SU-DHL-6 (cell line): Measurements from ENCODE around the gene IGFBP3.

Experiments used
- H2AFZ ChIP-seq: fragments of 200-600 bp; sonication (generic); 2 replicates; pipeline ENCODE4 v1.6.1; 2014; ENCODE audit warnings: low read depth, mild to moderate bottlenecking, moderate library complexity, mixed read lengths, antibody characterized with exemption, low read length; ENCODE audit not compliant: severe bottlenecking
- H3F3A ChIP-seq: fragments of 200-600 bp; shearing (Covaris generic); 2 replicates; pipeline ENCODE4 v1.6.0; 2016; ENCODE audit warnings: antibody characterized with exemption, mild to moderate bottlenecking; ENCODE audit not compliant: insufficient read depth
- H3K27ac ChIP-seq: fragments of 200-600 bp; sonication (generic); 2 replicates; pipeline ENCODE4 v1.5.1; 2016; ENCODE audit warnings: low read depth, mild to moderate bottlenecking, low read length, moderate library complexity, mixed read lengths
- H3K27me3 ChIP-seq: fragments of 200-600 bp; sonication (generic), shearing (Covaris generic); 2 replicates; pipeline ENCODE4 v1.6.0; 2014; ENCODE audit warnings: mild to moderate bottlenecking, low read length
- H3K36me3 ChIP-seq: fragments of 200-600 bp; sonication (generic); 2 replicates; pipeline ENCODE4 v1.6.1; 2014; ENCODE audit warnings: mild to moderate bottlenecking, low read length, mixed read lengths
- H3K4me2 ChIP-seq: fragments of 300-600, 200-600 bp; shearing (Covaris generic), sonication (generic); 2 replicates; pipeline ENCODE4 v1.6.0; 2014; ENCODE audit warnings: low read length, low read depth, mild to moderate bottlenecking; ENCODE audit not compliant: poor library complexity, severe bottlenecking
- H3K4me3 ChIP-seq: fragments of 200-600 bp; sonication (generic); 2 replicates; pipeline ENCODE4 v1.5.1; 2014; ENCODE audit warnings: antibody characterized with exemption, low read length, mild to moderate bottlenecking, mixed read lengths; ENCODE audit not compliant: insufficient read depth, poor library complexity, severe bottlenecking
- H3K79me2 ChIP-seq: fragments of 200-600 bp; sonication (generic); 2 replicates; pipeline ENCODE4 v1.6.1; 2014; ENCODE audit warnings: mild to moderate bottlenecking, low read length, moderate library complexity; ENCODE audit not compliant: insufficient read depth
- H3K9ac ChIP-seq: fragments of 200-600 bp; sonication (generic); 2 replicates; pipeline ENCODE4 v1.7.0; 2014; ENCODE audit warnings: mild to moderate bottlenecking, low read length
- H3K9me2 ChIP-seq: fragments of 200-600 bp; sonication (generic); replicated peaks from 2 replicates; pipeline ENCODE4 v1.6.1; 2014; ENCODE audit warnings: low read length; ENCODE audit not compliant: insufficient read depth
- H3K9me3 ChIP-seq: fragments of 200-600 bp; sonication (generic); 2 replicates; pipeline ENCODE4 v1.6.1; 2014; ENCODE audit warnings: low read length, mixed read lengths; ENCODE audit not compliant: insufficient read depth
- H4K20me1 ChIP-seq: fragments of 200-600 bp; sonication (generic); 2 replicates; pipeline ENCODE4 v1.6.1; 2014; ENCODE audit warnings: low read depth, mild to moderate bottlenecking, antibody characterized with exemption, low read length, moderate library complexity, mixed read lengths
- EZH2phosphoT487 ChIP-seq: fragments of 200-600 bp; sonication (generic), shearing (Covaris generic); conservative IDR thresholded peaks from 2 replicates; pipeline ENCODE4 v1.6.1; 2018; ENCODE audit warnings: mild to moderate bottlenecking, antibody characterized with exemption, low read length, moderate library complexity, mixed read lengths
- TF ChIP-seq, protein P1 (sequence below): fragments of 200-600 bp; sonication (generic); IDR thresholded peaks from one replicate; pipeline ENCODE4 v1.5.1; 2017; ENCODE audit warnings: antibody characterized with exemption, mild to moderate bottlenecking, low read length, moderate library complexity; ENCODE audit not compliant: insufficient read depth, poor library complexity, severe bottlenecking

IGFBP3 gene, protein sequence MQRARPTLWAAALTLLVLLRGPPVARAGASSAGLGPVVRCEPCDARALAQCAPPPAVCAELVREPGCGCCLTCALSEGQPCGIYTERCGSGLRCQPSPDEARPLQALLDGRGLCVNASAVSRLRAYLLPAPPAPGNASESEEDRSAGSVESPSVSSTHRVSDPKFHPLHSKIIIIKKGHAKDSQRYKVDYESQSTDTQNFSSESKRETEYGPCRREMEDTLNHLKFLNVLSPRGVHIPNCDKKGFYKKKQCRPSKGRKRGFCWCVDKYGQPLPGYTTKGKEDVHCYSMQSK

DNA sequence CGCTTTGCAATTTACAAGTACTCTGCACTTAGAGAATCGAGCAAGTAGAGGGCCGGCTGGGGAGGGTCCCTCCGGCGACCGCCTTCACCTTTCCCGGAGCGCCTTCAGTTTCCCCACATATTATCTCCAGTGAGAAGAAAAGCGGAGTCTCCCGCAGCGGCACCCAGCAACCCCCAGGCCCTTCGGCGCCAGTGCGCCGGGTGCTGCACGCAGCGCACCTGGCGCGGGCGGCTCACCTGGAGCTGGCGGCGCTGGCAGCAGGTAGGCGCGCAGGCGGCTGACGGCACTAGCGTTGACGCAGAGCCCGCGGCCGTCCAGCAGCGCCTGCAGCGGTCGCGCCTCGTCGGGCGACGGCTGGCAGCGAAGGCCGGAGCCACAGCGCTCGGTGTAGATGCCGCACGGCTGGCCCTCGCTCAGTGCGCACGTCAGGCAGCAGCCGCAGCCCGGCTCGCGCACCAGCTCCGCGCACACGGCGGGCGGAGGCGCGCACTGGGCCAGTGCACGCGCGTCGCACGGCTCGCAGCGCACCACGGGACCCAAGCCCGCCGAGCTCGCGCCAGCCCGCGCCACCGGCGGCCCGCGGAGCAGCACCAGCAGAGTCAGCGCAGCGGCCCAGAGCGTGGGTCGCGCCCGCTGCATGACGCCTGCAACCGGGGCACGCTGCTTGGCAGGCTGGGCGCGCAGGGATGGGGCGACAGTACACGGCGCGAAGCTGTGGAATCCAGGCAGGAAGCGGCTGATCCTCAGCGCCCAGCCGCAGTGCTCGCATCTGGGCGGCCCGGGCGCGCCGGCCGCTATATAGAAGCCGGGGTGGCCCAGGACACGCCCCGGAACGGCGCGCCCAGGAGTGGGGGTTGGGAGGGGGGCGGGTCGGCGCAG, at the start of gene IGFBP3:
TSS of gene IGFBP3 (minus strand) at position 771 of the 879 bp plus-strand sequence. CDS start at position 639, 132 bp downstream.
- Histone ChIP-seq H3F3A (no peaks in the 10 kb centered on the region), H3K4me3 (no peak within 1 kb of the TSS), H3K9ac (no peak within 1 kb of the TSS), H3K4me2 (no peak within 1 kb of the TSS), H3K9me3 (no peaks in the 10 kb centered on the region), H3K79me2 (no peaks in the 10 kb centered on the region), H4K20me1 (no peaks in the 10 kb centered on the region), H3K36me3 (no peaks in the 10 kb centered on the region), H3K27ac (no peak within 1 kb of the TSS), H3K27me3 (no peaks in the 10 kb centered on the region), H3K9me2 (no peaks in the 10 kb centered on the region), H2AFZ (no peak within 1 kb of the TSS)
- TF ChIP-seq, protein P1, sequence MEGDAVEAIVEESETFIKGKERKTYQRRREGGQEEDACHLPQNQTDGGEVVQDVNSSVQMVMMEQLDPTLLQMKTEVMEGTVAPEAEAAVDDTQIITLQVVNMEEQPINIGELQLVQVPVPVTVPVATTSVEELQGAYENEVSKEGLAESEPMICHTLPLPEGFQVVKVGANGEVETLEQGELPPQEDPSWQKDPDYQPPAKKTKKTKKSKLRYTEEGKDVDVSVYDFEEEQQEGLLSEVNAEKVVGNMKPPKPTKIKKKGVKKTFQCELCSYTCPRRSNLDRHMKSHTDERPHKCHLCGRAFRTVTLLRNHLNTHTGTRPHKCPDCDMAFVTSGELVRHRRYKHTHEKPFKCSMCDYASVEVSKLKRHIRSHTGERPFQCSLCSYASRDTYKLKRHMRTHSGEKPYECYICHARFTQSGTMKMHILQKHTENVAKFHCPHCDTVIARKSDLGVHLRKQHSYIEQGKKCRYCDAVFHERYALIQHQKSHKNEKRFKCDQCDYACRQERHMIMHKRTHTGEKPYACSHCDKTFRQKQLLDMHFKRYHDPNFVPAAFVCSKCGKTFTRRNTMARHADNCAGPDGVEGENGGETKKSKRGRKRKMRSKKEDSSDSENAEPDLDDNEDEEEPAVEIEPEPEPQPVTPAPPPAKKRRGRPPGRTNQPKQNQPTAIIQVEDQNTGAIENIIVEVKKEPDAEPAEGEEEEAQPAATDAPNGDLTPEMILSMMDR = no peak
- TF ChIP-seq EZH2phosphoT487 = no peak

DNA sequence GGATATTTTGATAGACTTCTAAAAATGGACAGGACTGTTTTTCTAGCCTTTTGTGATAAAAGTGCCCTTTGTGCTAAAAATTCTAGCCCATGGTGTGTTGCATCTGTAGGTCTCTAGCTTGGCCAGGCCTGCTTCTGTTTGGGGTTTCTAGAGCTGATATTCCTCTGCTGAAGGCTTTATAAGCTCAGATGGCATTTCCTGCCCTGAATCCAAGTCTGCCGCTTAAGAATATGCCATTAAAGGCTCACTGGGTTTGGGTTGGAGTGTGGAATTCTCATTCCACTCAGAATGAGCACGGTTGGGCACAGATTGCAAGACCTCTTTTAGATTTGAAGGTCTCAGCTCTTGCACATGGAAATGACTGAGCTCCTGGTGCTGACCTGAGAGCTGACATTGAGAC, 49.4 kb upstream of the IGFBP3 start:
- Histone ChIP-seq H3K79me2 (no peaks in the 10 kb centered on the region), H3K36me3 (no peaks in the 10 kb centered on the region), H3K4me3 (no peak overlapping the region), H2AFZ (no peak overlapping the region), H3K4me2 (no peak overlapping the region), H3K27me3 (no peaks in the 10 kb centered on the region), H3F3A (no peaks in the 10 kb centered on the region), H4K20me1 (no peaks in the 10 kb centered on the region), H3K9me3 (no peaks in the 10 kb centered on the region), H3K9ac (no peak overlapping the region), H3K9me2 (no peaks in the 10 kb centered on the region), H3K27ac (no peak overlapping the region)
- TF ChIP-seq, protein P1 = no peak
- no peak for TF ChIP-seq EZH2phosphoT487

DNA sequence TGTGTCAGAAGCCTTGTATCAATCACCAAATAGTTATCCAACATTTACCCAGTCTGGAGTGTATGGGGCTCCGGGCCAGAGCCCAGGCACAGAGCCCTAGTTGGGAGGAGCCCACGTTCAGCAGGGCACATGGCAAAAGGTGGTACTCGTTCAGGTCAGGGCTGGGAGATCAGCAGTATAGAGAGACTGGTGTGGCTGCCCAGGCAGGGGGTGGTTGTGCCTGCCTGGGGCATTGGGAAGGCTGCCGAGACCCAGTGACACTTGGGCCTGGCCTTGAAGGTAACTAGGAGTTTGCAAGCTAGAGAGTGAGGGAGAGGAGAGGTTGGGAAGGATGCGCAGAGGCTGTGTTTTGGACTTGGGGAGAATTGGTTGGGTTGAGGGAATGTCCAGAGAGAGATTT, 48.9 kb upstream of the IGFBP3 start:
- Histone ChIP-seq H3K4me3 (no peak overlapping the region), H3F3A (no peaks in the 10 kb centered on the region), H3K4me2 (no peak overlapping the region), H3K9me3 (no peaks in the 10 kb centered on the region), H3K79me2 (no peaks in the 10 kb centered on the region), H3K9ac (no peak overlapping the region), H3K9me2 (no peaks in the 10 kb centered on the region), H4K20me1 (no peaks in the 10 kb centered on the region), H3K36me3 (no peaks in the 10 kb centered on the region), H3K27me3 (no peaks in the 10 kb centered on the region), H2AFZ (no peak overlapping the region), H3K27ac (no peak overlapping the region)
- TF ChIP-seq, protein P1 = no peak
- TF ChIP-seq EZH2phosphoT487 = no peak
